Gastrocnemius medialis (tissue), 4 donors: Measurements from ENCODE around the gene TTLL3.

ENCODE experiments used
- CTCF ChIP-seq, 5 experiments: fragments of 450-650 bp in 3 of 5; fragments of 200-600 bp in 2 of 5; sonication (generic) in 2 of 5; IDR thresholded peaks in 4 of 5; conservative IDR thresholded peaks in 1 of 5; 1 replicate in 4 of 5; 2 replicates in 1 of 5; pipeline ENCODE4 v1.5.1; 2016 to 2019; ENCODE audit warnings: antibody characterized with exemption in 5 of 5, mild to moderate bottlenecking in 3 of 5, moderate library complexity in 3 of 5
- POLR2A ChIP-seq, 2 donors: fragments of 450-650 bp; IDR thresholded peaks; one replicate each; pipeline ENCODE4 v1.6.1; 2017; ENCODE audit warnings: antibody characterized with exemption in 2 of 2, mild to moderate bottlenecking in 2 of 2, moderate library complexity in 2 of 2

- TF ChIP-seq CTCF (IDR thresholded peaks at IDR 0.05 in 4 of 5, conservative IDR thresholded peaks at IDR 0.05 in 1 of 5) = no peak
- peak; percentile 72 to 73 for TF ChIP-seq POLR2A (IDR thresholded peaks at IDR 0.05)
Measured at GRCh38 chr3:9809615-9810432, at the start of gene TTLL3.
